Dermis lymphatic vessel endothelial cell (primary cell): Measurements from ENCODE around the gene CCNG1. TPM values are rescaled to one million over a fixed set of nuclear protein-coding genes. Genes with fewer than 3 reads are reported as not detected.

ENCODE experiments used
- total RNA-seq: library from RNA; depleted of rRNA; stranded (reverse); fragments of >200 nt; gene quantifications from 2 replicates; pipeline ENCODE4 v1.2.1, GENCODE V29; 2014

The CCNG1 gene
- total RNA-seq = 243 and 324 TPM in 2 replicates

GRCh38 chr5:163437309-163438182 lies at the start of gene CCNG1:
Gene CCNG1 (plus strand): TSS chr5:163437595. CDS start chr5:163439257, 1,662 bp downstream.

DNA sequence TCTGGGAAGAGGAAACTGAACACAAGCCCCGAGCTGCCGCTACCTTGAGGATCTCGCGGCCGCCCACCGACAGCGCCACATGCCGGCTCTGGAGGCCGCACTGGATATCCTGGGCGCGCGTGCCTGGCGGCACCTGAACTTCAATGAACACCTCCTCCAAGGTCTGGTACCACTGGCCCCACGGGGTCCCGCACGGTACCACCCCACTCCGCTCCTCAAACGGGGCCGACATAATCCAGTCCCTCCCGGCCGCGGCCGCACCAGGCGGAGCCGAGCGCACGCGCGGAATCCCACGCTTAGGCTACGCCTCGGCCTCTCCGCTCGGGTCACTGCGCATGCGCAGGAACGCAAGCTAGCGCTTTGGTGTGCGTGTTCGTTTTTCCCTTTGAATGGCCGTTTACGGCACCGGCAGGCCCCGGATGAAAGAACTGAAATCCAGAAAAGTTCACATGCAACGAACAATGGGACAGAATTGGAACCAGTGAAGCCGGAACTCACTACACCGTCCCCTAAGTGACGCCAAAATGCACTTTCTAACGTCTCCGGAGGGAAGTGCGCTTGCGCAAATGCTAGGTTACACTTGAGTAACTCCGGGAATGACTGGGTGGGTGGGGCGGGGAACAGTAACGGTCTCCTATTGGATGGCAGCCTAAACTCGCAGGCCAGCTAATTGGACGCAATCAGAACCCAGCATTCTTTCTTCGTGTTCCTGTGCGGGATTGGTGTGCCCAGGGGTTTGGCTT lies 22.6 kb downstream of the CCNG1 start, which contains the start of gene NUDCD2:
NUDCD2 (minus strand) TSS at position 284 of the 743 bp plus-strand sequence; CDS start at position 232, 52 bp downstream.

DNA sequence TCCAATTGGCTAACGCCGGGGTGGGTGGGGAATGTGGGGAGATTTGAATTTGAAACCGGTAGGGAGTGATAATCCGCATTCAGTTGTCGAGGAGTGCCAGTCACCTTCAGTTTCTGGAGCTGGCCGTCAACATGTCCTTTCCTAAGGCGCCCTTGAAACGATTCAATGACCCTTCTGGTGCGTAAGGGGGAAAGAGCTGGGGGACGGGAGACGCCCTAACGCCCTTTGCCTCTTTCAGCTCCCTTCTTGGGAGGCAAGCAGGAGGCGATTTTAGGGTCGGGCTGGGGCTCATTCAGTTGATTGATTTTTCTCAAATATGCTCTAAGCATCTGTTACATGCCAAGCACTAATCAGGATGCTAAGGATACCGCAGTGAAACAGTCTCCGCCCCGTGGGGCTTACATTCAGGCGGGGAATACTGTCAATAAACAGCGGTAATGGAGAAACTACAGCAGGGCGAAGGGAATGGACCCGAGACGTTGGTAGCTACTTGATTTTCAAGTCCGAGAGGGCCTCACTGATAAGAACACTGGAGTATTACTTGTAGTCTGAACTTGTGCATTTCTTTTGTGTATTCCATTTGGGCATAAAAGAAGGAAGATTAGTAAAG lies 23.3 kb downstream of the CCNG1 start, which contains the start of gene HMMR:
HMMR (plus strand) TSS at position 71 of the 610 bp plus-strand sequence; CDS start at position 132, 61 bp downstream.

Other genes starting within 250 kb of the CCNG1 start
- gene NUDCD2, start 22.5 kb downstream of the CCNG1 start, total RNA-seq = 4.8 and 5.5 TPM in 2 replicates
- gene HMMR, start 23.0 kb downstream of the CCNG1 start, total RNA-seq = 4.7 and 6.0 TPM in 2 replicates
- gene MAT2B, start 68.0 kb downstream of the CCNG1 start, total RNA-seq = 111 and 124 TPM in 2 replicates